ENCODE results near the gene LMF1.

- TF ChIP-seq TCF7L2 (IDR thresholded peaks at IDR 0.05; ENCODE audit: borderline replicate concordance, extremely low read depth, insufficient read depth, insufficient read length) (no peak), SIN3A (IDR thresholded peaks at IDR 0.05; ENCODE audit: low read depth) (no peak), ZNF274 (IDR thresholded peaks at IDR 0.05; ENCODE audit: low read depth, low read length) (no peak), EZH2 (IDR thresholded peaks at IDR 0.05) (no peak), JUND (IDR thresholded peaks at IDR 0.05) (no peak), MAX (IDR thresholded peaks at IDR 0.05) (no peak), EZH2phosphoT487 (IDR thresholded peaks at IDR 0.05; ENCODE audit: borderline replicate concordance) (no peak), RAD21 (IDR thresholded peaks at IDR 0.05; ENCODE audit: low read depth) (no peak), POLR2AphosphoS5 (IDR thresholded peaks at IDR 0.05; ENCODE audit: low read depth, low read length) (no peak)
- TF ChIP-seq, protein P1, sequence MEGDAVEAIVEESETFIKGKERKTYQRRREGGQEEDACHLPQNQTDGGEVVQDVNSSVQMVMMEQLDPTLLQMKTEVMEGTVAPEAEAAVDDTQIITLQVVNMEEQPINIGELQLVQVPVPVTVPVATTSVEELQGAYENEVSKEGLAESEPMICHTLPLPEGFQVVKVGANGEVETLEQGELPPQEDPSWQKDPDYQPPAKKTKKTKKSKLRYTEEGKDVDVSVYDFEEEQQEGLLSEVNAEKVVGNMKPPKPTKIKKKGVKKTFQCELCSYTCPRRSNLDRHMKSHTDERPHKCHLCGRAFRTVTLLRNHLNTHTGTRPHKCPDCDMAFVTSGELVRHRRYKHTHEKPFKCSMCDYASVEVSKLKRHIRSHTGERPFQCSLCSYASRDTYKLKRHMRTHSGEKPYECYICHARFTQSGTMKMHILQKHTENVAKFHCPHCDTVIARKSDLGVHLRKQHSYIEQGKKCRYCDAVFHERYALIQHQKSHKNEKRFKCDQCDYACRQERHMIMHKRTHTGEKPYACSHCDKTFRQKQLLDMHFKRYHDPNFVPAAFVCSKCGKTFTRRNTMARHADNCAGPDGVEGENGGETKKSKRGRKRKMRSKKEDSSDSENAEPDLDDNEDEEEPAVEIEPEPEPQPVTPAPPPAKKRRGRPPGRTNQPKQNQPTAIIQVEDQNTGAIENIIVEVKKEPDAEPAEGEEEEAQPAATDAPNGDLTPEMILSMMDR (IDR thresholded peaks at IDR 0.05 in 2 of 3, conservative IDR thresholded peaks at IDR 0.05 in 1 of 3; ENCODE audit: borderline replicate concordance in 1 of 3, insufficient read depth in 1 of 3, low read depth in 2 of 3, low read length in 2 of 3) = no peak
Observed at GRCh38 chr16:965487-965886, 5.3 kb downstream of the LMF1 start.

Data from HCT116 (cell line).